ENCODE measurements around the gene HMOX2.

GRCh38 chr16:4556112-4556511 lies 79.9 kb downstream of the HMOX2 start, which contains the start of gene C16orf96:
- no peak for TF ChIP-seq EHMT2 (IDR thresholded peaks at IDR 0.05; ENCODE audit: low read depth)
- TF ChIP-seq CTCF (IDR thresholded peaks at IDR 0.05): no peak
- no peak for TF ChIP-seq BHLHE40 (IDR thresholded peaks at IDR 0.05; ENCODE audit: low read depth, low read length)
- TF ChIP-seq RFX5 (IDR thresholded peaks at IDR 0.05): no peak
- TF ChIP-seq KDM1A (IDR thresholded peaks at IDR 0.05; ENCODE audit: low read depth): no peak
- no peak for TF ChIP-seq MYC (IDR thresholded peaks at IDR 0.05; ENCODE audit: borderline replicate concordance, low read length)
